Thyroid gland (tissue), 4 donors: ENCODE results near the gene ARHGEF1.

Experiments used
- POLR2A ChIP-seq, 2 donors: fragments of 450-650 bp; IDR thresholded peaks; one replicate each; pipeline ENCODE4 v1.6.1; 2017; ENCODE audit warnings: antibody characterized with exemption in 2 of 2, mild to moderate bottlenecking in 2 of 2, moderate library complexity in 1 of 2
- TF ChIP-seq, protein P1 (sequence below), 6 experiments: fragments of 200-600 bp in 3 of 6; fragments of 450-650 bp in 3 of 6; sonication (generic) in 3 of 6; IDR thresholded peaks; one replicate each; pipeline ENCODE4 v1.5.1; 2016 to 2019; ENCODE audit warnings: antibody characterized with exemption in 6 of 6, mild to moderate bottlenecking in 2 of 6, inconsistent platforms in 1 of 6, moderate library complexity in 1 of 6

DNA sequence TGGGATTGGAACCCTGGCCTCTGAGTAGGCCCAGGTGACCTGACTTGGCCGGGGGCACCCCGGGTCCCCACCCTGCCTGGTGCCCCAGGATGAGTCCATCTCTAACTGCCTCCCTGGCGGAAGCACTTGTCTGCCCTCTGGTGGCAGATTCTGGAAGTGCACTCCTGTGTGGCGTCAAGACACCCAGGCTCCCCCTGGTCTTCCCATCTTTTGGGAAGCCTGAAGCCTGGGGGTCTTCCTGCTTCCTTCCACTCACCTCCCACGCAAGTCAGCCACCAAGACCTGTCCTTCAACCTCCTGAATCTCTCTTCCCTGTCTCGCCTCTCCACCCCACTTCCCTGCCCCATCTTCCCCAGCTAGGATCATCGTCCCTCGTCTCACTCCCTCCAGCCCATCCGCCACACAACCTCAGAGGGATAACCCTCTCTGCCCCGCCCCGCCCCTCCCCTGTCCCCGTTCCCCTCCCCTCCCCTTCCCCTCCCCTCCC, 68.7 kb downstream of the ARHGEF1 start:
- TF ChIP-seq, protein P1, sequence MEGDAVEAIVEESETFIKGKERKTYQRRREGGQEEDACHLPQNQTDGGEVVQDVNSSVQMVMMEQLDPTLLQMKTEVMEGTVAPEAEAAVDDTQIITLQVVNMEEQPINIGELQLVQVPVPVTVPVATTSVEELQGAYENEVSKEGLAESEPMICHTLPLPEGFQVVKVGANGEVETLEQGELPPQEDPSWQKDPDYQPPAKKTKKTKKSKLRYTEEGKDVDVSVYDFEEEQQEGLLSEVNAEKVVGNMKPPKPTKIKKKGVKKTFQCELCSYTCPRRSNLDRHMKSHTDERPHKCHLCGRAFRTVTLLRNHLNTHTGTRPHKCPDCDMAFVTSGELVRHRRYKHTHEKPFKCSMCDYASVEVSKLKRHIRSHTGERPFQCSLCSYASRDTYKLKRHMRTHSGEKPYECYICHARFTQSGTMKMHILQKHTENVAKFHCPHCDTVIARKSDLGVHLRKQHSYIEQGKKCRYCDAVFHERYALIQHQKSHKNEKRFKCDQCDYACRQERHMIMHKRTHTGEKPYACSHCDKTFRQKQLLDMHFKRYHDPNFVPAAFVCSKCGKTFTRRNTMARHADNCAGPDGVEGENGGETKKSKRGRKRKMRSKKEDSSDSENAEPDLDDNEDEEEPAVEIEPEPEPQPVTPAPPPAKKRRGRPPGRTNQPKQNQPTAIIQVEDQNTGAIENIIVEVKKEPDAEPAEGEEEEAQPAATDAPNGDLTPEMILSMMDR (IDR thresholded peaks at IDR 0.05): peak; percentile 77 to 100 (median 92)
- TF ChIP-seq POLR2A (IDR thresholded peaks at IDR 0.05): no peak
